WTC11 (cell line): ENCODE data around the gene LRRC9. TPM values are rescaled to one million over a fixed set of nuclear protein-coding genes. Genes with fewer than 3 reads are reported as not detected.

Experiments used
- ATAC-seq: fragments of 200-7000 bp; cut with Tn5 transposase; 2 replicates; pipeline ENCODE4 v1.10.0; 2021; ENCODE audit warnings: mild to moderate bottlenecking, moderate library complexity
- CTCF ChIA-PET: fragments of 300-600 bp; sonication (Branson Sonifier 250); formaldehyde crosslinking; loops from one replicate; lab custom pipeline; 2021; ENCODE audit warnings: antibody characterized with exemption; lab: Charles Lee
- POLR2A ChIA-PET: fragments of 350-600 bp; sonication (Branson Sonifier 250); formaldehyde crosslinking; loops from one replicate; lab custom pipeline; 2021; ENCODE audit warnings: antibody characterized with exemption; lab: Charles Lee
- DNase-seq: peaks from one replicate; pipeline ENCODE4 v3.0.0; 2021; ENCODE audit warnings: low spot score
- H3K27ac Mint-ChIP-seq: 2 replicates; pipeline ENCODE4 v1.8.0; 2021; ENCODE audit warnings: mixed read lengths
- H3K27me3 Mint-ChIP-seq: 2 replicates; pipeline ENCODE4 v1.8.0; 2021; ENCODE audit warnings: low read depth, mild to moderate bottlenecking, moderate library complexity, mixed read lengths
- H3K36me3 Mint-ChIP-seq: 2 replicates; pipeline ENCODE4 v1.8.0; 2021; ENCODE audit warnings: mixed read lengths
- H3K4me1 Mint-ChIP-seq: 2 replicates; pipeline ENCODE4 v1.8.0; 2022; ENCODE audit warnings: mixed read lengths
- H3K4me3 Mint-ChIP-seq: 2 replicates; pipeline ENCODE4 v1.8.0; 2021; ENCODE audit warnings: mild to moderate bottlenecking, moderate library complexity, mixed read lengths
- H3K9me3 Mint-ChIP-seq: 2 replicates; pipeline ENCODE4 v1.8.0; 2021; ENCODE audit warnings: mixed read lengths
- AR ChIP-seq: fragments of 250-450 bp; sonication (Bioruptor Pico); IDR thresholded peaks from 2 replicates; pipeline ENCODE4 v1.9.0; 2021; ENCODE audit warnings: mild to moderate bottlenecking
- CBFB ChIP-seq: sonication (generic); formaldehyde crosslinking; IDR thresholded peaks from 2 replicates; pipeline ENCODE4 v1.8.1; 2022; ENCODE audit warnings: mild to moderate bottlenecking, low read depth, missing genetic modification reagents
- ELF4 ChIP-seq: sonication (generic); formaldehyde crosslinking; IDR thresholded peaks from 2 replicates; pipeline ENCODE4 v1.8.1; 2022; ENCODE audit warnings: low read depth, mild to moderate bottlenecking, moderate library complexity, missing genetic modification reagents
- MYBL2 ChIP-seq: sonication (generic); formaldehyde crosslinking; IDR thresholded peaks from 2 replicates; pipeline ENCODE4 v1.8.1; 2023; ENCODE audit warnings: mild to moderate bottlenecking, moderate library complexity, missing genetic modification reagents
- NFE2L1 ChIP-seq: sonication (generic); formaldehyde crosslinking; IDR thresholded peaks from 2 replicates; pipeline ENCODE4 v1.8.1; 2023; ENCODE audit warnings: missing genetic modification reagents
- NFYB ChIP-seq: sonication (generic); formaldehyde crosslinking; conservative IDR thresholded peaks from 2 replicates; pipeline ENCODE4 v1.8.0; 2022; ENCODE audit warnings: low read depth, missing genetic modification reagents
- PRDM15 ChIP-seq: sonication (generic); formaldehyde crosslinking; IDR thresholded peaks from 2 replicates; pipeline ENCODE4 v1.8.0; 2022; ENCODE audit warnings: missing genetic modification reagents
- SMAD3 ChIP-seq: sonication (generic); formaldehyde crosslinking; IDR thresholded peaks from 2 replicates; pipeline ENCODE4 v1.8.0; 2022; ENCODE audit warnings: missing genetic modification reagents, mild to moderate bottlenecking, borderline replicate concordance
- STAT6 ChIP-seq: sonication (generic); formaldehyde crosslinking; conservative IDR thresholded peaks from 2 replicates; pipeline ENCODE4 v1.8.1; 2023; ENCODE audit warnings: mild to moderate bottlenecking, low read depth, missing genetic modification reagents, moderate library complexity
- TCF7 ChIP-seq: sonication (generic); formaldehyde crosslinking; IDR thresholded peaks from 2 replicates; pipeline ENCODE4 v1.8.0; 2022; ENCODE audit warnings: mild to moderate bottlenecking, low read depth, missing genetic modification reagents, moderate library complexity
- ZBTB43 ChIP-seq: sonication (generic); formaldehyde crosslinking; IDR thresholded peaks from 2 replicates; pipeline ENCODE4 v1.8.1; 2023; ENCODE audit warnings: mild to moderate bottlenecking, missing genetic modification reagents
- ZNF416 ChIP-seq: fragments of 250-450 bp; sonication (Bioruptor Pico); IDR thresholded peaks from 2 replicates; pipeline ENCODE4 v1.9.0; 2021; ENCODE audit warnings: mild to moderate bottlenecking, inconsistent platforms
- total RNA-seq: library from RNA; stranded (reverse); gene quantifications from 3 replicates; pipeline ENCODE4 v1.2.3, GENCODE V29; 2021

LRRC9 gene
- total RNA-seq, 1 experiment from 2014 or later: 0.79 TPM

- TF ChIP-seq STAT6 (CRISPR knock-in tag): no peak
- TF ChIP-seq ZNF416: no peak
- TF ChIP-seq ZBTB43: no peak
- TF ChIP-seq, all 79 proteins: peak for 0
Measured at GRCh38 chr14:59997449-59997848, 77.5 kb downstream of the LRRC9 start (continued).

- no peak for DNase-seq
- H3K27me3 Mint-ChIP-seq: no peaks in the 10 kb centered on the region
- POLR2A ChIA-PET: interaction anchor here (0.6 kb wide), 1 partner anchor 224 kb away, joined by 5 read pairs; no protein-coding TSS in a partner anchor
- no peaks in the 10 kb centered on the region for H3K4me1 Mint-ChIP-seq
- H3K36me3 Mint-ChIP-seq: no peaks in the 10 kb centered on the region
- H3K4me3 Mint-ChIP-seq: no peak overlapping the region
- peaks cover 4% of the 10 kb centered on the region; the same call in 1 of the 2 replicates for H3K9me3 Mint-ChIP-seq
- H3K27ac Mint-ChIP-seq: no peak overlapping the region
- ATAC-seq: no peak
- CTCF ChIA-PET: interaction anchor here (1.1 kb wide), 1 partner anchor 186 kb away, joined by 4 read pairs; no protein-coding TSS in a partner anchor
- TF ChIP-seq MYBL2: no peak
- no peak for TF ChIP-seq NFE2L1 (CRISPR knock-in tag)
- no peak for TF ChIP-seq AR (CRISPR knock-in tag)
- no peak for TF ChIP-seq ELF4 (CRISPR knock-in tag)
- TF ChIP-seq NFYB (CRISPR knock-in tag): no peak
Measured at GRCh38 chr14:59997966-59998365, 78.0 kb downstream of the LRRC9 start.

GRCh38 chr14:59998564-59998963, 78.6 kb downstream of the LRRC9 start:
- H3K4me1 Mint-ChIP-seq: no peaks in the 10 kb centered on the region
- no peaks in the 10 kb centered on the region for H3K27me3 Mint-ChIP-seq
- ATAC-seq (no peak), DNase-seq (no peak)
- ChIA-PET CTCF (interaction anchor here (1.1 kb wide), 1 partner anchor 185 kb away, joined by 4 read pairs; no protein-coding TSS in a partner anchor), POLR2A (interaction anchor here (0.6 kb wide), 1 partner anchor 223 kb away, joined by 5 read pairs; no protein-coding TSS in a partner anchor)
- H3K9me3 Mint-ChIP-seq: no peaks in the 10 kb centered on the region
- H3K4me3 Mint-ChIP-seq: no peak overlapping the region
- no peak overlapping the region for H3K27ac Mint-ChIP-seq
- no peaks in the 10 kb centered on the region for H3K36me3 Mint-ChIP-seq
- no peak for TF ChIP-seq SMAD3 (CRISPR knock-in tag)
- no peak for TF ChIP-seq PRDM15 (CRISPR knock-in tag)
- no peak for TF ChIP-seq TCF7 (CRISPR knock-in tag)
- TF ChIP-seq CBFB (CRISPR knock-in tag): no peak
